ENCODE measurements around the gene KCNA10. TPM values are rescaled to one million over a fixed set of nuclear protein-coding genes. Genes with fewer than 3 reads are reported as not detected.

KCNA10 gene
- total RNA-seq, 1 experiment from 2014 or later, result not detected

DNA sequence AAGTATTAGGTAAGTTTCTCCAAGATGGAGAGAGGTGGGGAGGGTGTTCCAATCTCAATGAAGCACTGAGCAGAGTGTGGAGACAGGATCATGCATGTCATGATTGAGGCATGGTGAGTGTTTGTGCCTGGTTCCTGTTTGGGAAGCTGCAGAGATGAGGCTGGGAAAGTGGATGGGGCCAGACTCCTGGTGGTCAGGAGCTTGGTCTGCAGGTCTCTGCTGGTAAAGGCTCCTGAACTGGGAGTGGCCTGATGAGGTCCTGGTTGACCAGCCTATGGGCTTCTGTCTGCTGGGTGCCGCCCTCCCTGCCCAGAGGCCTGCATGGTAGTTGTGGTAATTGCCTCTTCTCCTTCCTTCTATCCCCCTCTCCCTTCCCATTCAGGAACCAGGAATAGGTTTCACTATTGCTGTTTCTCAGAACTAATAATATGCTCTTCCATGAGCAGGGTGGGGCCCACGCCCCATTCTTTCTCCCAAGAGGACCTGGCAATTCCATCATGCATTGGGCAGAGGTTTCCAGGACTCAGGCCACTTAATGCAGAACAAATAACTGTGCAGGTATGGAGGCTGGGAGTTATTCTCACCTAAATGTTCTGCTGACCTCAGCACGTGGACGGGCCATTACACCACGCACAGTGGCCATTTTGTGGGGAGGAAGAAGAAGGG is 43.5 kb downstream of the KCNA10 start:
- TF ChIP-seq, protein P1, sequence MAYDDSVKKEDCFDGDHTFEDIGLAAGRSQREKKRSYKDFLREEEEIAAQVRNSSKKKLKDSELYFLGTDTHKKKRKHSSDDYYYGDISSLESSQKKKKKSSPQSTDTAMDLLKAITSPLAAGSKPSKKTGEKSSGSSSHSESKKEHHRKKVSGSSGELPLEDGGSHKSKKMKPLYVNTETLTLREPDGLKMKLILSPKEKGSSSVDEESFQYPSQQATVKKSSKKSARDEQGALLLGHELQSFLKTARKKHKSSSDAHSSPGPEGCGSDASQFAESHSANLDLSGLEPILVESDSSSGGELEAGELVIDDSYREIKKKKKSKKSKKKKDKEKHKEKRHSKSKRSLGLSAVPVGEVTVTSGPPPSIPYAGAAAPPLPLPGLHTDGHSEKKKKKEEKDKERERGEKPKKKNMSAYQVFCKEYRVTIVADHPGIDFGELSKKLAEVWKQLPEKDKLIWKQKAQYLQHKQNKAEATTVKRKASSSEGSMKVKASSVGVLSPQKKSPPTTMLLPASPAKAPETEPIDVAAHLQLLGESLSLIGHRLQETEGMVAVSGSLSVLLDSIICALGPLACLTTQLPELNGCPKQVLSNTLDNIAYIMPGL (CRISPR knock-in tag; IDR thresholded peaks at IDR 0.05), result no peak
- TF ChIP-seq, protein P2, sequence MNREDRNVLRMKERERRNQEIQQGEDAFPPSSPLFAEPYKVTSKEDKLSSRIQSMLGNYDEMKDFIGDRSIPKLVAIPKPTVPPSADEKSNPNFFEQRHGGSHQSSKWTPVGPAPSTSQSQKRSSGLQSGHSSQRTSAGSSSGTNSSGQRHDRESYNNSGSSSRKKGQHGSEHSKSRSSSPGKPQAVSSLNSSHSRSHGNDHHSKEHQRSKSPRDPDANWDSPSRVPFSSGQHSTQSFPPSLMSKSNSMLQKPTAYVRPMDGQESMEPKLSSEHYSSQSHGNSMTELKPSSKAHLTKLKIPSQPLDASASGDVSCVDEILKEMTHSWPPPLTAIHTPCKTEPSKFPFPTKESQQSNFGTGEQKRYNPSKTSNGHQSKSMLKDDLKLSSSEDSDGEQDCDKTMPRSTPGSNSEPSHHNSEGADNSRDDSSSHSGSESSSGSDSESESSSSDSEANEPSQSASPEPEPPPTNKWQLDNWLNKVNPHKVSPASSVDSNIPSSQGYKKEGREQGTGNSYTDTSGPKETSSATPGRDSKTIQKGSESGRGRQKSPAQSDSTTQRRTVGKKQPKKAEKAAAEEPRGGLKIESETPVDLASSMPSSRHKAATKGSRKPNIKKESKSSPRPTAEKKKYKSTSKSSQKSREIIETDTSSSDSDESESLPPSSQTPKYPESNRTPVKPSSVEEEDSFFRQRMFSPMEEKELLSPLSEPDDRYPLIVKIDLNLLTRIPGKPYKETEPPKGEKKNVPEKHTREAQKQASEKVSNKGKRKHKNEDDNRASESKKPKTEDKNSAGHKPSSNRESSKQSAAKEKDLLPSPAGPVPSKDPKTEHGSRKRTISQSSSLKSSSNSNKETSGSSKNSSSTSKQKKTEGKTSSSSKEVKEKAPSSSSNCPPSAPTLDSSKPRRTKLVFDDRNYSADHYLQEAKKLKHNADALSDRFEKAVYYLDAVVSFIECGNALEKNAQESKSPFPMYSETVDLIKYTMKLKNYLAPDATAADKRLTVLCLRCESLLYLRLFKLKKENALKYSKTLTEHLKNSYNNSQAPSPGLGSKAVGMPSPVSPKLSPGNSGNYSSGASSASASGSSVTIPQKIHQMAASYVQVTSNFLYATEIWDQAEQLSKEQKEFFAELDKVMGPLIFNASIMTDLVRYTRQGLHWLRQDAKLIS (CRISPR knock-in tag; IDR thresholded peaks at IDR 0.05; ENCODE audit: borderline replicate concordance), result no peak
- no peak for TF ChIP-seq SOX15 (CRISPR knock-in tag; IDR thresholded peaks at IDR 0.05)
- TF ChIP-seq, protein P3, sequence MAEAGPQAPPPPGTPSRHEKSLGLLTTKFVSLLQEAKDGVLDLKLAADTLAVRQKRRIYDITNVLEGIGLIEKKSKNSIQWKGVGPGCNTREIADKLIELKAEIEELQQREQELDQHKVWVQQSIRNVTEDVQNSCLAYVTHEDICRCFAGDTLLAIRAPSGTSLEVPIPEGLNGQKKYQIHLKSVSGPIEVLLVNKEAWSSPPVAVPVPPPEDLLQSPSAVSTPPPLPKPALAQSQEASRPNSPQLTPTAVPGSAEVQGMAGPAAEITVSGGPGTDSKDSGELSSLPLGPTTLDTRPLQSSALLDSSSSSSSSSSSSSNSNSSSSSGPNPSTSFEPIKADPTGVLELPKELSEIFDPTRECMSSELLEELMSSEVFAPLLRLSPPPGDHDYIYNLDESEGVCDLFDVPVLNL (CRISPR knock-in tag; IDR thresholded peaks at IDR 0.05; ENCODE audit: borderline replicate concordance, low read depth), result no peak
- TF ChIP-seq, protein P4, sequence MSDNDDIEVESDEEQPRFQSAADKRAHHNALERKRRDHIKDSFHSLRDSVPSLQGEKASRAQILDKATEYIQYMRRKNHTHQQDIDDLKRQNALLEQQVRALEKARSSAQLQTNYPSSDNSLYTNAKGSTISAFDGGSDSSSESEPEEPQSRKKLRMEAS (CRISPR knock-in tag; IDR thresholded peaks at IDR 0.05), result no peak
- TF ChIP-seq ZNF263 (CRISPR knock-in tag; IDR thresholded peaks at IDR 0.05; ENCODE audit: low read depth), result no peak
- no peak for TF ChIP-seq IRF2 (CRISPR knock-in tag; IDR thresholded peaks at IDR 0.05; ENCODE audit: borderline replicate concordance, low read depth)
- no peak for TF ChIP-seq JAZF1 (CRISPR knock-in tag; IDR thresholded peaks at IDR 0.05)
- no peak for TF ChIP-seq ZNF121 (CRISPR knock-in tag; IDR thresholded peaks at IDR 0.05)
- no peak for TF ChIP-seq NR3C1 (CRISPR knock-in tag; conservative IDR thresholded peaks at IDR 0.05; ENCODE audit: low read depth)
- TF ChIP-seq ZNF416 (CRISPR knock-in tag; IDR thresholded peaks at IDR 0.05), result no peak
- no peak for TF ChIP-seq RELA (CRISPR knock-in tag; IDR thresholded peaks at IDR 0.05; ENCODE audit: borderline replicate concordance)
- no peak for TF ChIP-seq ESRRA (CRISPR knock-in tag; IDR thresholded peaks at IDR 0.05; ENCODE audit: borderline replicate concordance)
- no peak for TF ChIP-seq MXD4 (CRISPR knock-in tag; IDR thresholded peaks at IDR 0.05; ENCODE audit: borderline replicate concordance)
- no peak for TF ChIP-seq ETV6 (CRISPR knock-in tag; IDR thresholded peaks at IDR 0.05)
- no peak for TF ChIP-seq TP53 (CRISPR knock-in tag; IDR thresholded peaks at IDR 0.05)
- TF ChIP-seq ZNF396 (CRISPR knock-in tag; IDR thresholded peaks at IDR 0.05; ENCODE audit: borderline replicate concordance), result no peak
- TF ChIP-seq NR2C2 (CRISPR knock-in tag; IDR thresholded peaks at IDR 0.05), result no peak
- no peak for TF ChIP-seq SMAD4 (CRISPR knock-in tag; IDR thresholded peaks at IDR 0.05)
- TF ChIP-seq, protein P5, sequence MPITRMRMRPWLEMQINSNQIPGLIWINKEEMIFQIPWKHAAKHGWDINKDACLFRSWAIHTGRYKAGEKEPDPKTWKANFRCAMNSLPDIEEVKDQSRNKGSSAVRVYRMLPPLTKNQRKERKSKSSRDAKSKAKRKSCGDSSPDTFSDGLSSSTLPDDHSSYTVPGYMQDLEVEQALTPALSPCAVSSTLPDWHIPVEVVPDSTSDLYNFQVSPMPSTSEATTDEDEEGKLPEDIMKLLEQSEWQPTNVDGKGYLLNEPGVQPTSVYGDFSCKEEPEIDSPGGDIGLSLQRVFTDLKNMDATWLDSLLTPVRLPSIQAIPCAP (CRISPR knock-in tag; IDR thresholded peaks at IDR 0.05), result no peak
- H3K4me3 Mint-ChIP-seq, result no peak overlapping the region
- peaks cover 19% of the 10 kb centered on the region for H3K4me1 Mint-ChIP-seq
- POLR2A ChIA-PET, result no interaction called here
- H3K36me3 Mint-ChIP-seq, result no peaks in the 10 kb centered on the region
- H3K27me3 Mint-ChIP-seq (ENCODE audit: low read depth), result no peaks in the 10 kb centered on the region; the same call in 1 of the 2 replicates
- no peaks in the 10 kb centered on the region for H3K9me3 Mint-ChIP-seq
- ATAC-seq, result peak; percentile 93
- DNase-seq (ENCODE audit: low spot score), result no peak
- no peak overlapping the region for H3K27ac Mint-ChIP-seq
- CTCF ChIA-PET, result interaction anchor here (0.5 to 3.4 kb wide), 6 partner anchors 10 to 279 kb away, joined by 3 to 37 read pairs (median 4); no protein-coding TSS in a partner anchor

Data from WTC11 (cell line).